GM21619 (cell line): ENCODE measurements around the gene LRRC37A2.
"Not testable (repeated sequence)": the region's sequence is repeated elsewhere in the genome, so short reads cannot be mapped to it uniquely, and the experiment has no call there.

Source experiments
- ATAC-seq: cut with Tn5 transposase; IDR thresholded peaks from one replicate; pipeline ENCODE4 v1.9.1; 2021; ENCODE audit not compliant: unreplicated experiment

Gene LRRC37A2

GRCh38 chr17:46591332-46591731, 79.1 kb downstream of the LRRC37A2 start:
- ATAC-seq: not testable (repeated sequence)

DNA sequence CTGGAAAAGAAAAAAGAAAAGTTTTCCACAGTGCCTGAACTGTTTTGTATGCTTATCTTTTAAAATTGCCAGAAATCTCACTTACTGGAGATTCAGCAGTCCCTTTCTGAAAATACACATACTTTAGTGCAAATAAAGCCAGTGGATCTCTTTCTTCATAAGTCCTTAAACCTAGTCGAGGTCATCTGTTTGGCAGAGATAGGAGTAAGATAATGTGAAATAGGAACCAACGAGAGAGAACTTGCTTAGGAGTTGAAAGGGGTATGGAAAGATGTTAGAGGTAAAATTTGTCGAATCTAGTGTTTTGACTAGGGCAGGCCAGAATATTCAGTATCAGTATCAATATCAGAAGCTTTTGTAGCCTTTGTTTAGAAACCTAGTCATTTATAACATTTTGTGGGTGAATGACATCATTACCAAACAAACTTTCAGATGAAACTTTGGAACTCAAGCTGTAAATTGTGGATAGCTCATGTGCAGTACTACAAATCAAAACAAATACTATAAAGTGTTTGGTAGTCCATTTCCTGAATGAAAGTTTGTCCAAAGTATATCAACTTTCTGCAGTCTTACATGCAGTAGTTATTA, 86.2 kb downstream of the LRRC37A2 start:
- not testable (repeated sequence) for ATAC-seq

- not testable (repeated sequence) for ATAC-seq
Observed at GRCh38 chr17:46600767-46601166, 88.5 kb downstream of the LRRC37A2 start.

DNA sequence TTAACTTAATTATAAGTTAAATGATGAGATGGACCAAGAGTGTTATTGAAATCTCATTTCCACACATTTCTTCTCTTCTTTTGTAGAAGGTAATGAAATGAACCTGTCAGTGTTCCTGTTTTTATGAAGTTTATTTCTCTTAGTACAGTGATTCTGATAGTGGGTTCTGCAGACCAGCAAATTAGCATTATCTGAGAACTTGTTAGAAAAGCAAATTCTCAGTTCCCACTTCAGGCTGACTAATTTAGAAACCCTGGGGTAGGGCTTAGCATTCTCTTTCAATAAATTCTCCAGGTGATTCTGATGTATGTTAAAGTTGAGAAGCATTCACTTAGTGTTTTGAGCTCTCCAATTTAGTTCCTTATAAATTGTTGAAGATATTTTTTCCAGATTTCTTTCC, 90.9 kb downstream of the LRRC37A2 start:
- peak; percentile 95 for ATAC-seq
